Measurements from ENCODE around the gene XRCC6.
"Not testable (repeated sequence)": the region's sequence is repeated elsewhere in the genome, so short reads cannot be mapped to it uniquely, and the experiment has no call there.

XRCC6 gene

GRCh38 chr22:41686890-41687289, 65.8 kb downstream of the XRCC6 start:
- not testable (repeated sequence) for DNase-seq (ENCODE audit: low read depth)

- no peak for DNase-seq (ENCODE audit: low read depth)
Measured at GRCh38 chr22:41687901-41688364, 66.8 kb downstream of the XRCC6 start.

- peak; percentile 85 for DNase-seq (ENCODE audit: low read depth)
Measured at GRCh38 chr22:41688365-41689211, 67.5 kb downstream of the XRCC6 start, which contains the start of gene SNU13. TSS of gene SNU13 (minus strand) at chr22:41688867. CDS start at chr22:41688796, 71 bp downstream.

- no peak for DNase-seq (ENCODE audit: low read depth)
Measured at GRCh38 chr22:41690476-41690875, 69.4 kb downstream of the XRCC6 start.

GRCh38 chr22:41695211-41695610, 74.1 kb downstream of the XRCC6 start:
- no peak for DNase-seq (ENCODE audit: low read depth)

- no peak for DNase-seq (ENCODE audit: low read depth)
Measured at GRCh38 chr22:41696703-41697102, 75.6 kb downstream of the XRCC6 start.

- DNase-seq (ENCODE audit: low read depth), result peak; percentile 70
Measured at GRCh38 chr22:41697126-41697775, 76.2 kb downstream of the XRCC6 start.

- DNase-seq (ENCODE audit: low read depth), result no peak
Measured at GRCh38 chr22:41699264-41700107, 78.4 kb downstream of the XRCC6 start, which contains the start of gene MEI1. TSS of gene MEI1 (plus strand) at chr22:41699503. CDS start at chr22:41699539, 36 bp downstream.

GRCh38 chr22:41700108-41700364, 78.9 kb downstream of the XRCC6 start:
- no peak for DNase-seq (ENCODE audit: low read depth)

GRCh38 chr22:41702763-41703162, 81.7 kb downstream of the XRCC6 start:
- DNase-seq (ENCODE audit: low read depth), result no peak

GRCh38 chr22:41709341-41709740, 88.2 kb downstream of the XRCC6 start:
- no peak for DNase-seq (ENCODE audit: low read depth)

GRCh38 chr22:41713004-41713403, 91.9 kb downstream of the XRCC6 start:
- DNase-seq (ENCODE audit: low read depth), result no peak
